GM12878 (cell line): ENCODE data around the gene DLG1. TPM values are rescaled to one million over a fixed set of nuclear protein-coding genes. Genes with fewer than 3 reads are reported as not detected.

ENCODE experiments used
- ATAC-seq: fragments of 200-7000 bp; cut with Tn5 transposase; 3 replicates; pipeline ENCODE4 v1.9.1; 2020; ENCODE audit warnings: mild to moderate bottlenecking, moderate library complexity
- BruUV-seq: library from RNA; stranded (reverse); fragments of 400-500 nt; replicated peaks from 2 replicates; lab custom pipeline; 2021; lab: Mats Ljungman, UMichigan
- CTCF ChIA-PET: fragments of 300-600 bp; sonication (Branson Sonifier 250); formaldehyde crosslinking; extraction: SDS; loops from one replicate; lab custom pipeline; 2021; ENCODE audit warnings: inconsistent platforms; lab: Yijun Ruan, JAX
- POLR2A ChIA-PET: fragments of 350-600 bp; formaldehyde crosslinking; extraction: SDS; loops from one replicate; lab custom pipeline; 2021; ENCODE audit warnings: inconsistent platforms; lab: Charles Lee
- RAD21 ChIA-PET: fragments of 300-600 bp; sonication (Branson Sonifier 250); formaldehyde crosslinking; loops from one replicate; lab custom pipeline; 2023; ENCODE audit warnings: antibody characterized with exemption; ENCODE audit not compliant: unreplicated experiment; lab: Charles Lee
- SMC1A ChIA-PET: fragments of 300-600 bp; sonication (Branson Sonifier 250); formaldehyde crosslinking; loops from one replicate; lab custom pipeline; 2023; ENCODE audit not compliant: unreplicated experiment, uncharacterized antibody; lab: Charles Lee
- DNase-seq: peaks from one replicate; pipeline ENCODE4 v3.0.0-alpha.2; 2011; ENCODE audit warnings: low read depth, low spot score
- FAIRE-seq: peaks from 3 replicates; lab custom pipeline; 2011; peaks lifted over from hg19 to GRCh38; lab: Jason Lieb, UNC
- H2AFZ ChIP-seq: 2 replicates; pipeline ENCODE4 v1.6.0; 2011; ENCODE audit warnings: low read depth, low read length, control low read depth; ENCODE audit not compliant: control insufficient read depth
- H3K27ac ChIP-seq: 2 replicates; pipeline ENCODE4 v1.5.1; 2011; ENCODE audit warnings: control low read depth; ENCODE audit not compliant: control insufficient read depth, insufficient read depth
- H3K27me3 ChIP-seq, 2 experiments: replicated peaks in 1 of 2; 2 replicates each; pipeline versions ENCODE4 v1.6.0 to v1.6.1; 2011; ENCODE audit warnings: low read length in 1 of 2; ENCODE audit not compliant: control insufficient read depth in 2 of 2, insufficient read depth in 2 of 2
- H3K36me3 ChIP-seq, 2 experiments: 2 replicates each; pipeline ENCODE4 v1.5.1; 2011; ENCODE audit warnings: low read length in 1 of 2; ENCODE audit not compliant: control insufficient read depth in 2 of 2, insufficient read depth in 2 of 2
- H3K4me1 ChIP-seq: 2 replicates; pipeline ENCODE4 v1.6.1; 2011; ENCODE audit warnings: mild to moderate bottlenecking, low read length, moderate library complexity, mixed read lengths; ENCODE audit not compliant: control insufficient read depth, insufficient read depth
- H3K4me2 ChIP-seq: 2 replicates; pipeline ENCODE4 v1.6.0; 2011; ENCODE audit warnings: control low read depth; ENCODE audit not compliant: control insufficient read depth, insufficient read depth
- H3K4me3 ChIP-seq: fragments of 200-600 bp; sonication (generic); 2 replicates; pipeline ENCODE4 v1.5.1; 2016
- H3K79me2 ChIP-seq: 2 replicates; pipeline ENCODE4 v1.6.0; 2011; ENCODE audit warnings: low read length; ENCODE audit not compliant: control insufficient read depth, insufficient read depth
- H3K9ac ChIP-seq: 2 replicates; pipeline ENCODE4 v1.8.0; 2011; ENCODE audit warnings: low read length, control low read depth, mixed read lengths; ENCODE audit not compliant: control insufficient read depth, insufficient read depth
- H3K9me3 ChIP-seq: replicated peaks from 3 replicates; pipeline ENCODE4 v1.5.1; 2011; ENCODE audit warnings: mild to moderate bottlenecking, low read length; ENCODE audit not compliant: control insufficient read depth, insufficient read depth
- H4K20me1 ChIP-seq: 2 replicates; pipeline ENCODE4 v1.6.0; 2011; ENCODE audit not compliant: control insufficient read depth, insufficient read depth
- ETV6 ChIP-seq, 2 experiments: fragments of 450-650 bp in 1 of 2; IDR thresholded peaks in 1 of 2; conservative IDR thresholded peaks in 1 of 2; 2 replicates each; pipeline ENCODE4 v1.6.1; 2014; ENCODE audit warnings: antibody characterized with exemption in 1 of 2, borderline replicate concordance in 1 of 2, low read depth in 1 of 2, mild to moderate bottlenecking in 1 of 2, moderate library complexity in 1 of 2
- KDM1A ChIP-seq: fragments of 200-600 bp; sonication (generic); IDR thresholded peaks from 2 replicates; pipeline ENCODE4 v1.6.1; 2016; ENCODE audit warnings: borderline replicate concordance
- NBN ChIP-seq: fragments of 450-650 bp; IDR thresholded peaks from 2 replicates; pipeline ENCODE4 v1.6.1; 2016
- RB1 ChIP-seq: fragments of 450-650 bp; formaldehyde crosslinking; IDR thresholded peaks from 2 replicates; pipeline ENCODE4 v1.6.1; 2017; ENCODE audit warnings: mild to moderate bottlenecking, borderline replicate concordance
- SPI1 ChIP-seq: IDR thresholded peaks from 2 replicates; pipeline ENCODE4 v1.6.1; 2011; ENCODE audit warnings: low read depth, mild to moderate bottlenecking, low read length, moderate library complexity, borderline replicate concordance; ENCODE audit not compliant: insufficient read depth
- WGBS: methylation state at CpG from one replicate; pipeline ENCODE4 v1.1.6; 2016; ENCODE audit warnings: low lambda C conversion rate; ENCODE audit not compliant: insufficient replicate concordance, insufficient coverage; ENCODE audit errors: missing lambda C conversion rate; 5-methylcytosine and 5-hydroxymethylcytosine counted together
- in situ Hi-C: fragments of 300-500 bp; cut with MboI; formaldehyde crosslinking; loops from 9 replicates; pipeline ENCODE4 v1.14.3; 2018; ENCODE audit warnings: mixed read lengths
- intact Hi-C: fragments of 100-400 bp; cut with micrococcal nuclease; formaldehyde crosslinking; loops from one replicate; pipeline ENCODE4 v1.14.2; 2022; ENCODE audit not compliant: unreplicated experiment
- polyA plus RNA-seq, 11 experiments: library from polyadenylated mRNA; depleted of rRNA in 4 of 11; unstranded in 6 of 11; stranded (reverse) in 5 of 11; fragments of >200 nt; fragmentation: Nextera tagmentation in 4 of 11; fragmentation: Illumina TruSeq in 1 of 11; extraction: Ambion mirVana in 4 of 11; extraction: Trizol in 1 of 11; gene quantifications; 1 replicate in 1 of 11; 2 replicates in 10 of 11; pipeline versions ENCODE4 v1.2.1 to v1.2.3, GENCODE V29; 2011 to 2016; ENCODE audit warnings: inconsistent platforms in 2 of 11, missing spikeins in 2 of 11, low read depth in 1 of 11
- total RNA-seq, 4 experiments: library from RNA; depleted of rRNA in 3 of 4; stranded (reverse); fragments of >200 nt in 3 of 4; fragmentation: Illumina TruSeq in 1 of 4; extraction: Trizol in 1 of 4; gene quantifications; 2 replicates each; pipeline versions ENCODE4 v1.2.1 to v1.2.3, GENCODE V29; 2013 to 2021
- TF ChIP-seq, protein P1 (sequence below): fragments of 450-650 bp; IDR thresholded peaks from 2 replicates; pipeline ENCODE4 v1.6.1; 2017; ENCODE audit warnings: mild to moderate bottlenecking, moderate library complexity

Gene DLG1
- total and polyA plus RNA-seq, 10 of the 15 experiments (the other 5 are each of a cell fraction or from before 2014, with no cell fraction given), result 9.2 to 63.1 (median 40.1) TPM

DNA sequence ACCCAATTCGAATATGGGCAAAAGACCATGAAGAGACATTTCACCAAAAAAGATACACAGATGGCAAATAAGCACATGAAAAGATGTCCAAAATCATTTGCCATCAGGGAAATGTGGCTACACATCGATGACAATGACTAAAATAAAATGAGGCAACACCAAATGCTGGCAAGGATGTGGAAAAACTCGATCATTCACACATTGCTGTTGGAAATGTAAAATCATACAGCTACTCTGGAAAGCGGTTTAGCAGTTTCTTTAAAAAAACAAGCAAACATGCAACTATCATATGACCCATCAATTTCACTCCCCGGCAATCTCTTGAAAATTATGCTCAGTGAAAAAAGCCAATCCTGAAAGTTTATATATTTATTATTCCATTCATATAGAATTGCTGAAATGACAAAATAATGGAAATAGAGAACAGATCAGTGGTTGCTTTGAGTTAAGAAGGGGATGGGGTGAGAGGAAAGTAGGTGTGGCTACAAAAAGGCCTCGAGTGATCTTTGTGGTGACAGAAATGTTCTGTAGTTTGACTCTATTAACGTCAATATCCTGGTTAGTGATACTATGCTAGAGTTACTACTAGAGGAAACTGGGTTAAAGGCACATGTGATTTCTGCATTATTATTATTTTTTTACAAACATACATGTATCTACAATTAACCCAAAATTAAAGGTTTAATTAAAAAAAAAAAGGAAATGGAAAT lies 45.0 kb downstream of the DLG1 start:
- 79% methylated on average over 7 of the region's 7 CpGs for WGBS
- ChIA-PET CTCF (interaction anchor here (5.3 kb wide), 1 partner anchor 248 kb away, joined by 141 read pairs; no protein-coding TSS in a partner anchor), RAD21 (interaction anchor here (5.9 kb wide), 1 partner anchor 248 kb away, joined by 86 read pairs; no protein-coding TSS in a partner anchor), SMC1A (interaction anchor here (1.1 kb wide), 1 partner anchor 248 kb away, joined by 3 read pairs; no protein-coding TSS in a partner anchor), POLR2A (no interaction called here)
- Histone ChIP-seq H3K79me2 (peaks cover 45% of the 10 kb centered on the region), H3K4me2 (no peak overlapping the region), H3K4me1 (no peaks in the 10 kb centered on the region), H3K9ac (no peak overlapping the region), H2AFZ (no peak overlapping the region), H3K27ac (no peak overlapping the region), H3K4me3 (no peak overlapping the region), H3K9me3 (peaks cover 16% of the 10 kb centered on the region), H3K36me3 (no peaks in the 10 kb centered on the region; a peak in 1 of 4 replicates), H4K20me1 (no peaks in the 10 kb centered on the region), H3K27me3 (no peaks in the 10 kb centered on the region)
- intact Hi-C loops, result loop anchor here (10.0 kb wide), 1 partner anchor 141 kb away; no protein-coding TSS in a partner anchor
- ATAC-seq (no peak), DNase-seq (no peak), FAIRE-seq (no peak)
- in situ Hi-C loops, result loop anchor here (5.0 kb wide), 1 partner anchor 249 kb away; no protein-coding TSS in a partner anchor
- no TSS peak for BruUV-seq
- no peak for TF ChIP-seq SPI1
- TF ChIP-seq, protein P1, sequence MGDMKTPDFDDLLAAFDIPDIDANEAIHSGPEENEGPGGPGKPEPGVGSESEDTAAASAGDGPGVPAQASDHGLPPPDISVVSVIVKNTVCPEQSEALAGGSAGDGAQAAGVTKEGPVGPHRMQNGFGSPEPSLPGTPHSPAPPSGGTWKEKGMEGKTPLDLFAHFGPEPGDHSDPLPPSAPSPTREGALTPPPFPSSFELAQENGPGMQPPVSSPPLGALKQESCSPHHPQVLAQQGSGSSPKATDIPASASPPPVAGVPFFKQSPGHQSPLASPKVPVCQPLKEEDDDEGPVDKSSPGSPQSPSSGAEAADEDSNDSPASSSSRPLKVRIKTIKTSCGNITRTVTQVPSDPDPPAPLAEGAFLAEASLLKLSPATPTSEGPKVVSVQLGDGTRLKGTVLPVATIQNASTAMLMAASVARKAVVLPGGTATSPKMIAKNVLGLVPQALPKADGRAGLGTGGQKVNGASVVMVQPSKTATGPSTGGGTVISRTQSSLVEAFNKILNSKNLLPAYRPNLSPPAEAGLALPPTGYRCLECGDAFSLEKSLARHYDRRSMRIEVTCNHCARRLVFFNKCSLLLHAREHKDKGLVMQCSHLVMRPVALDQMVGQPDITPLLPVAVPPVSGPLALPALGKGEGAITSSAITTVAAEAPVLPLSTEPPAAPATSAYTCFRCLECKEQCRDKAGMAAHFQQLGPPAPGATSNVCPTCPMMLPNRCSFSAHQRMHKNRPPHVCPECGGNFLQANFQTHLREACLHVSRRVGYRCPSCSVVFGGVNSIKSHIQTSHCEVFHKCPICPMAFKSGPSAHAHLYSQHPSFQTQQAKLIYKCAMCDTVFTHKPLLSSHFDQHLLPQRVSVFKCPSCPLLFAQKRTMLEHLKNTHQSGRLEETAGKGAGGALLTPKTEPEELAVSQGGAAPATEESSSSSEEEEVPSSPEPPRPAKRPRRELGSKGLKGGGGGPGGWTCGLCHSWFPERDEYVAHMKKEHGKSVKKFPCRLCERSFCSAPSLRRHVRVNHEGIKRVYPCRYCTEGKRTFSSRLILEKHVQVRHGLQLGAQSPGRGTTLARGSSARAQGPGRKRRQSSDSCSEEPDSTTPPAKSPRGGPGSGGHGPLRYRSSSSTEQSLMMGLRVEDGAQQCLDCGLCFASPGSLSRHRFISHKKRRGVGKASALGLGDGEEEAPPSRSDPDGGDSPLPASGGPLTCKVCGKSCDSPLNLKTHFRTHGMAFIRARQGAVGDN, result no peak
- no peak for TF ChIP-seq KDM1A
- TF ChIP-seq ETV6 (conservative IDR thresholded peaks at IDR 0.05 in 1 of 2, IDR thresholded peaks at IDR 0.05 in 1 of 2; ENCODE audit: borderline replicate concordance in 1 of 2, low read depth in 1 of 2), result no peak
- no peak for TF ChIP-seq RB1
- no peak for TF ChIP-seq NBN
